GM23338 (cell line): Measurements from ENCODE around the gene MKI67. TPM values are rescaled to one million over a fixed set of nuclear protein-coding genes. Genes with fewer than 3 reads are reported as not detected.
A peak's percentile ranks its signal among the peaks of the same experiment; 100 is the strongest.
"Not testable (repeated sequence)": the region's sequence is repeated elsewhere in the genome, so short reads cannot be mapped to it uniquely, and the experiment has no call there.

Experiments used
- ATAC-seq: fragments of 200-7000 bp; cut with Tn5 transposase; 3 replicates; pipeline ENCODE4 v1.9.1; 2020
- DNase-seq: peaks from one replicate; pipeline ENCODE4 v3.0.0-alpha.2; 2015; ENCODE audit warnings: low spot score
- H2AFZ ChIP-seq: fragments of 200-600 bp; sonication (generic); 2 replicates; pipeline ENCODE4 v1.8.0; 2016; ENCODE audit warnings: antibody characterized with exemption, mild to moderate bottlenecking, moderate library complexity
- H3F3A ChIP-seq: fragments of 200-600 bp; sonication (generic); replicated peaks from 2 replicates; pipeline ENCODE4 v1.8.0; 2017; ENCODE audit warnings: antibody characterized with exemption, mixed run types, low read depth
- H3K27ac ChIP-seq: fragments of 200-600 bp; sonication (generic); 2 replicates; pipeline ENCODE4 v1.6.1; 2016; ENCODE audit warnings: low read depth
- H3K27me3 ChIP-seq: fragments of 200-600 bp; sonication (generic); 2 replicates; pipeline ENCODE4 v1.8.0; 2016; ENCODE audit warnings: mild to moderate bottlenecking, mixed run types, moderate library complexity; ENCODE audit not compliant: insufficient read depth
- H3K36me3 ChIP-seq: fragments of 200-600 bp; sonication (generic); 2 replicates; pipeline ENCODE4 v1.8.0; 2016; ENCODE audit warnings: mild to moderate bottlenecking; ENCODE audit not compliant: insufficient read depth
- H3K4me1 ChIP-seq: fragments of 200-600 bp; sonication (generic); 2 replicates; pipeline ENCODE4 v1.8.0; 2016; ENCODE audit warnings: mild to moderate bottlenecking, moderate library complexity; ENCODE audit not compliant: insufficient read depth
- H3K4me2 ChIP-seq: fragments of 200-600 bp; sonication (generic); 2 replicates; pipeline ENCODE4 v1.7.1; 2017; ENCODE audit warnings: mixed run types
- H3K4me3 ChIP-seq: fragments of 200-600 bp; sonication (generic); 2 replicates; pipeline ENCODE4 v1.6.1; 2016; ENCODE audit warnings: mixed run types
- H3K79me2 ChIP-seq: fragments of 200-600 bp; sonication (generic); replicated peaks from 2 replicates; pipeline ENCODE4 v1.8.0; 2017; ENCODE audit warnings: mild to moderate bottlenecking; ENCODE audit not compliant: insufficient read depth
- H3K9me2 ChIP-seq: fragments of 200-600 bp; sonication (generic); 2 replicates; pipeline ENCODE4 v1.8.0; 2017; ENCODE audit not compliant: insufficient read depth
- H4K20me1 ChIP-seq: fragments of 200-600 bp; sonication (generic); replicated peaks from 2 replicates; pipeline ENCODE4 v1.8.0; 2017; ENCODE audit warnings: mild to moderate bottlenecking; ENCODE audit not compliant: insufficient read depth
- H3K27ac Mint-ChIP-seq: 2 replicates; pipeline ENCODE4 v1.8.0; 2020; ENCODE audit warnings: inconsistent platforms, mild to moderate bottlenecking, moderate library complexity, mixed read lengths
- H3K27me3 Mint-ChIP-seq: 3 replicates; pipeline ENCODE4 v1.8.0; 2022; ENCODE audit warnings: low read depth, mild to moderate bottlenecking, moderate library complexity, mixed read lengths, inconsistent platforms; ENCODE audit not compliant: insufficient read depth, poor library complexity
- H3K36me3 Mint-ChIP-seq: 3 replicates; pipeline ENCODE4 v1.8.0; 2021; ENCODE audit warnings: low read depth, mild to moderate bottlenecking, inconsistent platforms, moderate library complexity, mixed read lengths
- H3K4me1 Mint-ChIP-seq: 3 replicates; pipeline ENCODE4 v1.8.0; 2020; ENCODE audit warnings: mild to moderate bottlenecking, inconsistent platforms, mixed read lengths
- H3K4me3 Mint-ChIP-seq: 3 replicates; pipeline ENCODE4 v1.8.0; 2021; ENCODE audit warnings: moderate library complexity, mild to moderate bottlenecking, inconsistent platforms, mixed read lengths
- H3K9me3 Mint-ChIP-seq: 3 replicates; pipeline ENCODE4 v1.8.0; 2020; ENCODE audit warnings: moderate library complexity, mild to moderate bottlenecking, inconsistent platforms, mixed read lengths
- JUNB ChIP-seq: IDR thresholded peaks from one replicate; pipeline ENCODE4 v1.6.1; 2016; ENCODE audit warnings: antibody characterized with exemption; ENCODE audit not compliant: unreplicated experiment
- POLR2AphosphoS5 ChIP-seq: IDR thresholded peaks from 2 replicates; pipeline ENCODE4 v1.6.1; 2016; ENCODE audit warnings: antibody characterized with exemption, low read depth
- STAT1 ChIP-seq: IDR thresholded peaks from one replicate; pipeline ENCODE4 v1.6.1; 2016; ENCODE audit warnings: antibody characterized with exemption; ENCODE audit not compliant: unreplicated experiment
- ZNF331 ChIP-seq: fragments of 250-450 bp; sonication (Bioruptor Pico); IDR thresholded peaks from 2 replicates; pipeline ENCODE4 v1.5.0; 2020; ENCODE audit warnings: low read depth, mild to moderate bottlenecking, moderate library complexity
- polyA plus RNA-seq: library from polyadenylated mRNA; unstranded; fragments of >200 nt; fragmentation: Nextera tagmentation; extraction: Ambion mirVana; gene quantifications from 2 replicates; pipeline ENCODE4 v1.2.1, GENCODE V29; 2016
- total RNA-seq: library from RNA; depleted of rRNA; stranded (reverse); fragments of >200 nt; shearing (Covaris generic); gene quantifications from 2 replicates; pipeline ENCODE4 v1.2.3, GENCODE V29; 2014
- TF ChIP-seq, protein P1 (sequence below), 2 experiments: fragments of 200-600 bp in 1 of 2; sonication (generic) in 1 of 2; conservative IDR thresholded peaks; 2 replicates each; pipeline versions ENCODE4 v1.5.1 to v1.6.1; 2016 to 2017; ENCODE audit warnings: antibody characterized with exemption in 2 of 2, low read depth in 2 of 2, mild to moderate bottlenecking in 2 of 2, moderate library complexity in 1 of 2
- TF ChIP-seq, protein P2 (sequence below): IDR thresholded peaks from one replicate; pipeline ENCODE4 v1.6.1; 2018; ENCODE audit warnings: antibody characterized with exemption; ENCODE audit not compliant: unreplicated experiment

Gene MKI67
- total and polyA plus RNA-seq, 2 experiments from 2014 or later: 58.0 to 103 TPM

DNA sequence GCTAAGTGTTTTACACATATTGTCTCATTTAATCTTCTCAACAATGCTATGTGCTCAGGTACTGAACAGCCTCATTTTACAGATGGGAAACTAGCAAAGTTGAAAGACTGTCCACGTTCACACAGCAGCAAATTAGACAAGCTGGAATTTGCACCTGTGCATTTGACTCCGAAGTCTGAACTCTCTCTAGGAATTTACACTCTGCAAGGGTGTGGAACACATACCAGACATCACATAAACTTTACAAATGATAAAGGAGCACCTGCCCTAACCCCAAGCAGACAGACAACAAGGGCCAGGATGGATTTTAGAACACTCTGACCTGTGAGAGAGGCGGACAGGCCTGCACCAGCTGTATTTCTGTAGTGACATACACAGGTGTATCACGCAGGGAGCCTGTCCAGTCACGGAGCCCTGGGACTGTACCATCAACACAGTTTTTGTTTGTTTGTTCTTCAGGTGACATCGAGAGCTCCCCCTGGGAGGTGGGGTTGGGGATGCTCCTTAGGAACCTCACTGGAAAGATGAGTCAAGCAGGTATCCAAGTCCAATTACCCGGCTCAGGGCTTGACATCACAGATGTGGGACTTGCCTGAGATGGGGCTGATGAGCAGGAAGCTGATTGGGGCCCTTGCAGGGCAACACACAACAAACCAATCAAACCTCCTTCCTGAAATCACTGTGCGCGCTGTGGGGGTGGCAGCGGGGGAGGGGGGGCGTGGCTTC lies 31.0 kb downstream of the MKI67 start:
- TF ChIP-seq STAT1 (no peak), POLR2AphosphoS5 (0 out of 2 replicates have a peak, but pooled peaks have one; percentile 9)
- H3K79me2 ChIP-seq: no peaks in the 10 kb centered on the region
- no peaks in the 10 kb centered on the region for H3F3A ChIP-seq
- Mint-ChIP-seq H3K4me1 (peaks cover 9% of the 10 kb centered on the region; the same call in 2 of the 3 replicates), H3K27ac (no peak overlapping the region), H3K27me3 (peaks cover 7% of the 10 kb centered on the region), H3K4me3 (no peak overlapping the region), H3K36me3 (peaks cover 26% of the 10 kb centered on the region), H3K9me3 (no peaks in the 10 kb centered on the region)
- H3K27ac ChIP-seq: no peak overlapping the region
- H4K20me1 ChIP-seq: no peaks in the 10 kb centered on the region; the same call in 1 of the 2 replicates
- no peaks in the 10 kb centered on the region for H3K4me1 ChIP-seq
- H3K4me2 ChIP-seq: no peak overlapping the region
- no peak overlapping the region for H3K4me3 ChIP-seq
- H2AFZ ChIP-seq: no peak overlapping the region
- no peaks in the 10 kb centered on the region for H3K27me3 ChIP-seq
- peaks cover 14% of the 10 kb centered on the region for H3K36me3 ChIP-seq
- H3K9me2 ChIP-seq: no peaks in the 10 kb centered on the region
- peak; percentile 20 for DNase-seq
- no peak; the same call in 2 of the 3 replicates for ATAC-seq

- not testable (repeated sequence) for H3K9me3 Mint-ChIP-seq, H3K4me1 Mint-ChIP-seq, H3K27ac ChIP-seq, H2AFZ ChIP-seq, H3K79me2 ChIP-seq, H4K20me1 ChIP-seq, H3K27me3 ChIP-seq, H3K27ac Mint-ChIP-seq, H3K4me3 Mint-ChIP-seq, ATAC-seq, H3K27me3 Mint-ChIP-seq, H3K9me2 ChIP-seq, H3F3A ChIP-seq, DNase-seq, H3K4me1 ChIP-seq, H3K4me2 ChIP-seq, H3K36me3 ChIP-seq, H3K4me3 ChIP-seq
- peaks cover 22% of the 10 kb centered on the region for H3K36me3 Mint-ChIP-seq
These were observed 31.6 kb downstream of the MKI67 start for GRCh38 chr10:128094596-128094995.

DNA sequence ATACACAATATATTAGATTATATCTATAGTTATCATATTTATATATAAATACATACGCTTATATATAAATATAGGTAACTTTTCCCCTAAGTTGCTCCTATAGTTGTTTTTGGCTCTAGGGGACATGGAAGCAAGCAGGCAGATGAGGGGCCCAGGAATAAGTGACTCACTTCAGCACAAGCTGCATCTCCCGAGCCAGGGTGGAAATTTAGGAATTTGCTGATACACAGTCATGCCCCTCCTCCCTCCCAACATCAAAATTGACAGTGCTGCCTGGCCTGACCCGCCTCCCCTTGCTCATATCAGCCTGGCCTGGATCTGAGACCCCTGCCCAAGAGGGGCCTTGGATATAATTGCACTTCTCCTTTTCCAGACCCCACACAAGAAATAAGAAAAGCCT lies 33.8 kb downstream of the MKI67 start:
- TF ChIP-seq JUNB (no peak), POLR2AphosphoS5 (no peak), ZNF331 (CRISPR knock-in tag) (no peak)
- TF ChIP-seq, protein P1, sequence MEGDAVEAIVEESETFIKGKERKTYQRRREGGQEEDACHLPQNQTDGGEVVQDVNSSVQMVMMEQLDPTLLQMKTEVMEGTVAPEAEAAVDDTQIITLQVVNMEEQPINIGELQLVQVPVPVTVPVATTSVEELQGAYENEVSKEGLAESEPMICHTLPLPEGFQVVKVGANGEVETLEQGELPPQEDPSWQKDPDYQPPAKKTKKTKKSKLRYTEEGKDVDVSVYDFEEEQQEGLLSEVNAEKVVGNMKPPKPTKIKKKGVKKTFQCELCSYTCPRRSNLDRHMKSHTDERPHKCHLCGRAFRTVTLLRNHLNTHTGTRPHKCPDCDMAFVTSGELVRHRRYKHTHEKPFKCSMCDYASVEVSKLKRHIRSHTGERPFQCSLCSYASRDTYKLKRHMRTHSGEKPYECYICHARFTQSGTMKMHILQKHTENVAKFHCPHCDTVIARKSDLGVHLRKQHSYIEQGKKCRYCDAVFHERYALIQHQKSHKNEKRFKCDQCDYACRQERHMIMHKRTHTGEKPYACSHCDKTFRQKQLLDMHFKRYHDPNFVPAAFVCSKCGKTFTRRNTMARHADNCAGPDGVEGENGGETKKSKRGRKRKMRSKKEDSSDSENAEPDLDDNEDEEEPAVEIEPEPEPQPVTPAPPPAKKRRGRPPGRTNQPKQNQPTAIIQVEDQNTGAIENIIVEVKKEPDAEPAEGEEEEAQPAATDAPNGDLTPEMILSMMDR (conservative IDR thresholded peaks at IDR 0.05; ENCODE audit: low read depth in 2 of 2): no peak
- TF ChIP-seq, protein P2, sequence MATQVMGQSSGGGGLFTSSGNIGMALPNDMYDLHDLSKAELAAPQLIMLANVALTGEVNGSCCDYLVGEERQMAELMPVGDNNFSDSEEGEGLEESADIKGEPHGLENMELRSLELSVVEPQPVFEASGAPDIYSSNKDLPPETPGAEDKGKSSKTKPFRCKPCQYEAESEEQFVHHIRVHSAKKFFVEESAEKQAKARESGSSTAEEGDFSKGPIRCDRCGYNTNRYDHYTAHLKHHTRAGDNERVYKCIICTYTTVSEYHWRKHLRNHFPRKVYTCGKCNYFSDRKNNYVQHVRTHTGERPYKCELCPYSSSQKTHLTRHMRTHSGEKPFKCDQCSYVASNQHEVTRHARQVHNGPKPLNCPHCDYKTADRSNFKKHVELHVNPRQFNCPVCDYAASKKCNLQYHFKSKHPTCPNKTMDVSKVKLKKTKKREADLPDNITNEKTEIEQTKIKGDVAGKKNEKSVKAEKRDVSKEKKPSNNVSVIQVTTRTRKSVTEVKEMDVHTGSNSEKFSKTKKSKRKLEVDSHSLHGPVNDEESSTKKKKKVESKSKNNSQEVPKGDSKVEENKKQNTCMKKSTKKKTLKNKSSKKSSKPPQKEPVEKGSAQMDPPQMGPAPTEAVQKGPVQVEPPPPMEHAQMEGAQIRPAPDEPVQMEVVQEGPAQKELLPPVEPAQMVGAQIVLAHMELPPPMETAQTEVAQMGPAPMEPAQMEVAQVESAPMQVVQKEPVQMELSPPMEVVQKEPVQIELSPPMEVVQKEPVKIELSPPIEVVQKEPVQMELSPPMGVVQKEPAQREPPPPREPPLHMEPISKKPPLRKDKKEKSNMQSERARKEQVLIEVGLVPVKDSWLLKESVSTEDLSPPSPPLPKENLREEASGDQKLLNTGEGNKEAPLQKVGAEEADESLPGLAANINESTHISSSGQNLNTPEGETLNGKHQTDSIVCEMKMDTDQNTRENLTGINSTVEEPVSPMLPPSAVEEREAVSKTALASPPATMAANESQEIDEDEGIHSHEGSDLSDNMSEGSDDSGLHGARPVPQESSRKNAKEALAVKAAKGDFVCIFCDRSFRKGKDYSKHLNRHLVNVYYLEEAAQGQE: no peak
- no peaks in the 10 kb centered on the region for H3F3A ChIP-seq
- no peak overlapping the region for H3K4me3 Mint-ChIP-seq
- DNase-seq (no peak), ATAC-seq (no peak)
- H3K36me3 ChIP-seq: no peaks in the 10 kb centered on the region
- H3K27ac Mint-ChIP-seq: no peak overlapping the region
- peaks cover 1% of the 10 kb centered on the region for H3K36me3 Mint-ChIP-seq
- no peak overlapping the region for H3K27ac ChIP-seq
- no peaks in the 10 kb centered on the region for H4K20me1 ChIP-seq
- no peaks in the 10 kb centered on the region for H3K27me3 ChIP-seq
- H3K27me3 Mint-ChIP-seq: peaks cover 7% of the 10 kb centered on the region
- no peak overlapping the region for H3K4me2 ChIP-seq
- no peak overlapping the region for H2AFZ ChIP-seq
- peaks cover 11% of the 10 kb centered on the region; the same call in 2 of the 3 replicates for H3K4me1 Mint-ChIP-seq
- no peaks in the 10 kb centered on the region for H3K4me1 ChIP-seq
- no peak overlapping the region for H3K4me3 ChIP-seq
- no peaks in the 10 kb centered on the region for H3K9me3 Mint-ChIP-seq
- H3K9me2 ChIP-seq: no peaks in the 10 kb centered on the region
- no peaks in the 10 kb centered on the region for H3K79me2 ChIP-seq
